ENCODE measurements around the gene ARTN. TPM values are rescaled to one million over a fixed set of nuclear protein-coding genes. Genes with fewer than 3 reads are reported as not detected.

ARTN gene
- total and polyA plus RNA-seq, 5 donors, result 0.34 to 1.3 (median 0.50) TPM

DNA sequence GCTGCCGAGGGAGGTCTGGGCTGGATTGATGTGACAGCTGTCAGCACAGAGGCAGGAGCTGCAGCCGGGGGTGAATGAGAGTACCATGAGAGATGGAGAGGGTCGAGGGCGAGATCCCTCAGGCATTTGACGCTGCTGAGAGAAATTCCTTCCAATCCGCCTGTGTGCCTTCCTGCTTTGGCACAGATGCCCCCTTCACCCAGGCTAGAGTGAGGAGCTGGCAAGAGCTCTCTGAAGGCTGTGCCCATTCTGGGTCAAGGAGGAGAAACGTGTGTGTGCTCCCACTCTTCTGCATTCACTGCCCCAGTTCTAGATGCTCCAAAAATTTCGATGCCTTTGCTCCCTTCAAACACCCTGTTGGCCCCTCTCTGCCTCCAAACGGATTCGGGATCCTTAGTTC, 4.8 kb downstream of the ARTN start:
- ATAC-seq (no peak), DNase-seq (no peak)
- 75% methylated on average over 10 of the region's 10 CpGs for WGBS
- H3K27me3 ChIP-seq (ENCODE audit: control insufficient read depth, insufficient read depth), result no peaks in the 10 kb centered on the region
- intact Hi-C loops (cut with DNase I), result loop anchor here in 3 of 4 donors (5.0 kb wide), 2 partner anchors 176 to 411 kb away; no protein-coding TSS in a partner anchor
- no peak overlapping the region for H3K27ac ChIP-seq (ENCODE audit: low read length)
- no peaks in the 10 kb centered on the region for H3K9me3 ChIP-seq (ENCODE audit: control insufficient read depth, low read length)
- peaks cover 4% of the 10 kb centered on the region for H3K4me1 ChIP-seq (ENCODE audit: control insufficient read depth, insufficient read depth, low read length)
- no peak overlapping the region for H3K4me3 ChIP-seq (ENCODE audit: low read length)

DNA sequence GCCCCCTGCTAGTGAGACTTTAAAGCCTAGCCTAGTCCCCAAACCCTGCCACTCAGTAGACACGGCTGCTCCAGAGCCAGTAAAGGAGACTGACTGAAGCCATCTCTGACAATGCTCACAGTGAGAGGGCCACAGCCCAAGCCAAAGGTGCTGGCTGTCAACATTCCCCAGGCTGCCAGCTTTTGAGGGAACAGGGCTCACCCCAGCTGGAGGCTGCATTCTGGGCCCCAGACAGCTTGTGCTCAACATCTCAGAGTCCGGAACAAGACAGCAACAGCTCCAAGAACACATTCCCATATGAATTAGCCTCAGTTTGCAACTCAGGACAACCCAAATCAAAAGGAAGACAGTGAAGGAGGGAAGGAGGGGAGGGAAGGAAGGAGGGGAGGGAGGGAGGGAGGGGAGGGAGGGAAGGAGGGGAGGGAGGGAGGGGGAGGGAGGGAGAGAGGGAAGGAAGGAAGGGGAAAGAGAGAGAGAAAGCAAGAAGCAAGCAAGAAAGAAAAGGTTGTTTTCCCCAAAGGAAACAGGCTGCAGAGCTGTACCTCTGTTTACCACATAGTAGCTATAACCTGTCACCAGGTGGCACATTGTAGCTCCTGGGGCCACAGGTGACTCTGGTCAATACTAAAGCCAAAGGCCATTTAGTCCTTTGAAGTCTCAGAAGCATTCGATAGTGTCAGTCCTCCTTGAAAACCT, 5.4 kb downstream of the ARTN start:
- peak; percentile 45 to 67 for ATAC-seq
- 52% methylated on average over 3 of the region's 3 CpGs for WGBS

DNA sequence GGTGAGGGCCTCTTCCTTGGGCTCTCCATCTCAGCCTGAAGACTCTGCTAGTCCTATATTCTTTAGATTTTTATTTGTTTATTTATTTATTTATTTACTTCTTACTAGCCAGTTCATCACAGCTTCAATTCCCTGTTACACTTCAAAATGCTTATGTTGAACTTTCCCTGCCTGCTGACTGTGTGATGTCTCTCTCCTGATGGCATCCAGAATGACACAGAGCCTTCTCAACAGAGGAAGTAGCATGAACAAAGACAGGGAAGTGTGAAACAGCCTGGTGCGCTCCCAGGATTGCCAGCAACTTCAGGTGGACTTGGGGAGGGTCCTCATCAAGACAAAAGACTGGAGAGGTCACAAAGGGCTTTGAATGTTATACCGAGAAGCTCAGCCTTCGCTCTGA, 8.8 kb downstream of the ARTN start:
- Histone ChIP-seq H3K27me3 (ENCODE audit: control insufficient read depth, insufficient read depth) (no peaks in the 10 kb centered on the region), H3K4me3 (ENCODE audit: low read length) (no peak overlapping the region), H3K27ac (ENCODE audit: low read length) (no peak overlapping the region), H3K9me3 (ENCODE audit: control insufficient read depth, low read length) (no peaks in the 10 kb centered on the region), H3K4me1 (ENCODE audit: control insufficient read depth, insufficient read depth, low read length) (no peaks in the 10 kb centered on the region)
- WGBS, result 87% methylated on average over 3 of the region's 3 CpGs
- intact Hi-C loops (cut with DNase I), result no loop called here
- ATAC-seq (no peak), DNase-seq (no peak)

More for the DNA sequence above, 5.4 kb downstream of the ARTN start:
- Histone ChIP-seq H3K4me3 (ENCODE audit: low read length) (no peak overlapping the region), H3K27me3 (ENCODE audit: control insufficient read depth, insufficient read depth) (no peaks in the 10 kb centered on the region), H3K9me3 (ENCODE audit: control insufficient read depth, low read length) (no peaks in the 10 kb centered on the region), H3K4me1 (ENCODE audit: control insufficient read depth, insufficient read depth, low read length) (peaks cover 4% of the 10 kb centered on the region), H3K27ac (ENCODE audit: low read length) (no peak overlapping the region)
- DNase-seq, result peak in 2 of 3 donors; percentile 80 to 86
- intact Hi-C loops (cut with DNase I), result loop anchor here in 3 of 4 donors (5.0 kb wide), 2 partner anchors 177 to 412 kb away; no protein-coding TSS in a partner anchor

DNA sequence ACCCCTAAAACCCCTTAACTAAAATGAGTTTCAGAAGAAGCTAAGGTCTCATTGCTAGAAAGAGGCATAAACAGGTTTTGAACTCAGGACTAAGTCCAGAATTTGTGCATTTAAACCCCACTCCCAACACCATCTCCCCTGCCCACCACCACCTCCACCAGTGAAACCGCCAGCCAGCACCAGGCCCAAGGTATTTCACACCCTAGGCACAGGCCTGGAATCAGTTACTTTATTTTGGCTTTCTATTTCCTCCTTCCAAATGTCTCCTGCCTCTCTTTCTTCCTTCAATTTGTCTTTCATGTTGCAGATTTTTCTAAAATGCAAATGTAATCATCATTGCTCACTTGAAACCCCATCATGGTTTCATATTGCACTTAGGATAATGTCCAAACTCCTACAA, 11.3 kb downstream of the ARTN start:
- H3K27ac ChIP-seq (ENCODE audit: low read length), result no peak overlapping the region
- WGBS, result 97% methylated on average over 1 of the region's 1 CpG
- intact Hi-C loops (cut with DNase I), result no loop called here
- ATAC-seq (no peak), DNase-seq (no peak)
- no peaks in the 10 kb centered on the region for H3K27me3 ChIP-seq (ENCODE audit: control insufficient read depth, insufficient read depth)
- no peak overlapping the region for H3K4me3 ChIP-seq (ENCODE audit: low read length)
- no peaks in the 10 kb centered on the region for H3K9me3 ChIP-seq (ENCODE audit: control insufficient read depth, low read length)
- no peaks in the 10 kb centered on the region for H3K4me1 ChIP-seq (ENCODE audit: control insufficient read depth, insufficient read depth, low read length)

DNA sequence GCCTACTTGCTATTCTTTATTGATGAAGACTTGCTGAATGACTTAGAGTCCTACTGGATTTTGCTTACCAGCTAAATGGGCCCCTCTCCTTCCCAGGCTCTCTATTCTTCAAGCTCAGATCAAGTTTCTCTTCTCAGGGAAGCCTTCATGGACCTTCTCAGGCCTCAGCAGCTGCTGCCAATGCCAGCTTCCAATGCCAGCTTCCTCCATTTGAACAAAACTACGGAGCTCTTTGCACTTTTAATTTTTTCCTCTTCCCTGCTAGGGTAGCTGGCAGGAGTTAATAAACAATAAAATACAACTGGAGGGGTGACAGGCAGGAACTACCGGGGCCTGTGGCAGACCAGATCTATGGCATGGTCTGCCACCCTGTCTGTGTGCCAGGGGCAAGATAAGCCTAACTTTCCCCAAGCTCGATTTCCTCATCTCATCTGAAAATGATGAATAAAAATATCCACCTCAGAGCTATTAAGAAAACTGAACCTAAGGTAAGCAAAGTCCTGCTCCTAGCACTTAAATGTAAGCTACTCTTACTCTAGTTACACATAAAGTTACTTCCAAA, 12.2 kb downstream of the ARTN start:
- H3K4me1 ChIP-seq (ENCODE audit: control insufficient read depth, insufficient read depth, low read length), result no peaks in the 10 kb centered on the region
- ATAC-seq (no peak), DNase-seq (peak in 1 of 3 donors; percentile 56)
- H3K27me3 ChIP-seq (ENCODE audit: control insufficient read depth, insufficient read depth), result no peaks in the 10 kb centered on the region
- H3K4me3 ChIP-seq (ENCODE audit: low read length), result peak overlapping the region; percentile 57
- H3K9me3 ChIP-seq (ENCODE audit: control insufficient read depth, low read length), result no peaks in the 10 kb centered on the region
- no peak overlapping the region for H3K27ac ChIP-seq (ENCODE audit: low read length)
- WGBS, result 11% methylated on average over 3 of the region's 3 CpGs
- intact Hi-C loops (cut with DNase I), result no loop called here

DNA sequence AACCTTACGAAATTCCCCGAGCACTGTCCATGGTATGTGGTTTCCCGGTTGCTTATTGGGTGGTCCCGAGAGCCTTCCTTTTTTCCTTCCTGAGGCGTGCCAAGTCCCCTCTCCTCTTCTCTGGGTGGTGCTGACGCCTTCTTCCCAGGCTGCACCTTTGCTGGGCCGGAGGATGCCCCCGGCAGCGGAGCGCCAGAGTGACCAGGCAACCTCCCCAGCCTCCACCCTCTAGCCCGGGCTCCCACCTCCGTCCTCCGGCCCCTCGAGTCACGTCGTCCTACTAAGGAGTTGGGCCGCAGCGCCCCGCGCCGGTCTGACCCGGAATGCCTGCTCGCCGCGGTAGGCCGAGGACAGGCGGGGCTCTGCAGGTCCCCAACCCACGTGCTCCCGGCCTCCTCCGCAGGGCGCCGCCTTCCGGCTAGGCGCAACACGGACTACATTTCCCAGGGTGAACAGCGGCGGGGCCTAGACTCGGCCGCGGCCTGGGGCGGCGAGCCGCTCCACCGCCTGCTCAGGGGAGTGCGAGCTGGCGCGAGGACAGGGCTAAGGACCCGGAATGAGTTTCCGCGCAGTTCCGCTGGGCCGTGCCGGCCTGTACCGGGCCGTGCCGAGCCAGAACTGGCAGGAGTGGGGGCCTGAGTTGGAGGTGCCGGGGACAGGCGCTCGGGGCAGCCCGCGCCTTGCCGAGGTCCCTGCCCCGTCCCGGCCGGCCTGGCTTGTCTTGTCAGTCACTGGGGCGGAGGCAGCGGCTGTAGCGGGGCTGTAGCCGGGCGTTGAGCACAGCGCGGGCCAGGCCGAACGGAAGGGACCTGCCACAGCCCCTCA, 12.8 kb downstream of the ARTN start, which contains the start of gene IPO13:
TSS of gene IPO13 (plus strand) at position 715 of the 825 bp plus-strand sequence. CDS start 651 bp downstream, outside the sequence.
- intact Hi-C loops (cut with DNase I), result no loop called here
- no peaks in the 10 kb centered on the region for H3K27me3 ChIP-seq (ENCODE audit: control insufficient read depth, insufficient read depth)
- no peaks in the 10 kb centered on the region for H3K4me1 ChIP-seq (ENCODE audit: control insufficient read depth, insufficient read depth, low read length)
- WGBS, result under 1% methylated on average over 74 of the region's 74 CpGs
- H3K27ac ChIP-seq (ENCODE audit: low read length), result peak within 1 kb of the TSS; percentile 65
- DNase-seq, result peak; percentile 95 to 98 (median 98)
- peak; percentile 97 to 98 for ATAC-seq
- H3K9me3 ChIP-seq (ENCODE audit: control insufficient read depth, low read length), result no peaks in the 10 kb centered on the region
- peak within 1 kb of the TSS; percentile 57 for H3K4me3 ChIP-seq (ENCODE audit: low read length)

DNA sequence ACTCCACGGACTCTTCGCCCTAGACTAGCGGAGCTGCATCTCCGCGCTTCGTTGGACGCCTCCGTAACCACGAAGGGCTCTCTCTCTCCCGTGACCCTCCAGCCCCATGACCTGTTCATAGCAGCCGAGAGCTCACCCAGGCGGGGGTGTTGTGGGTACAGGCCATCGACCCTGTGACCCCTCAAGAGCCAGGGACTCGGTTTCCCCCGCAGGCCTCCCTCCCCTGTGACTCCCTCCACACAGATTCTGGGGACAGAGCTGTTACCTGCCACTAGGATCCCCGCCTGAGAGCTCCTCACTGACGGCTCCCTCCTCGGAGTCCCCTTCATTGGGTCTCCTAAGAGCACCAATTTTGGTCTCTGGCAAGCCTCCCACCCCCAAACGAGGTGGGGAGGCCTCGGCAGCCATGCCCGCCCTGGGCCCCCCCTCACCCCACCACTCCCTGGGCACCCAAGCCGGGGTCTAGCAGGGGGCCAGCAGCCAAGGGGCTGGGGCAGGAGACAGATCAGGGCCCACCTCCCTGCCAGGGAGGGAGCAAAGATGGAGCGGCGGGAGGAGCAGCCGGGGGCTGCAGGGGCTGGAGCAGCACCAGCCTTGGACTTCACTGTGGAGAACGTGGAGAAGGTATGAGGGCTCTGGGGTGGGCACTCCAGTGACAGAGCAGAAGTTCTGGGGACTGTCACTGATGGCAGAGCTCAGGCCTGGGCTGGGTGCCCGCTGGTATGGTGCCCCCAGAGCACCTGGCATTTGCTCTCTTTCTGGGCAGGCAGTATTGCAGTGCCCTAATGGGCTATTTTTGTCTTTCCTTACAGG, 13.7 kb downstream of the ARTN start:
- no peaks in the 10 kb centered on the region for H3K4me1 ChIP-seq (ENCODE audit: control insufficient read depth, insufficient read depth, low read length)
- H3K9me3 ChIP-seq (ENCODE audit: control insufficient read depth, low read length), result no peaks in the 10 kb centered on the region
- H3K4me3 ChIP-seq (ENCODE audit: low read length), result peak overlapping the region; percentile 57
- ATAC-seq, result peak in 1 of 2 donors; percentile 0
- intact Hi-C loops (cut with DNase I), result no loop called here
- WGBS, result 4% methylated on average over 27 of the region's 27 CpGs
- DNase-seq, result peak in 1 of 3 donors; percentile 61
- peak overlapping the region; percentile 65 for H3K27ac ChIP-seq (ENCODE audit: low read length)
- no peaks in the 10 kb centered on the region for H3K27me3 ChIP-seq (ENCODE audit: control insufficient read depth, insufficient read depth)

DNA sequence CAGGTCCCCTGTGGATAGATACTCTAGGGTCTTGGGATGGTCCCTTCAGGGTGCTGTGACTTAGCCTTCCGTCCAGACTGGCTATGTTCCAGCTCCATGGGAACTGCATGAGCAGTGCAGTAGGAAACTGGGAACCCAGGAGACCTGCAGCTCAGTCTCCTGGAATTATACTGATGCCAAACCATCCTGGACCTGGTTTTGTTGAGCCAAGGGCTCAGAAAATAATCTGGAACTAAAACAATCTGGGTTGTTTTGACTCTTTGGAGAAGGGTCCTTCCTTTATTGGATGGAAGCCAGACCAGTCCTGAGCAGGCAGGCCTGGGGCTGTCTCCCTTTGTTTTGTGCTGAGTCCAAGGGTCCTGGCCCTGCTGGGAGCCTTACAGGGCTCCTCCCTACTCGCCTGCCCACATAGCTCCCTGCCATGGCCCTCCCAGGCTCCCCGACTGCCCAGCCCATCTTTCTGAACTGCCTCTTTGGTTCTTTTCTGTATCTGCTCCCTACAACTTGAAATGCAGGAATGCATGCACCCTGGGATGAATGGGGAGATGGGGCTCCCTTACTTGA, 14.4 kb downstream of the ARTN start:
- Histone ChIP-seq H3K4me3 (ENCODE audit: low read length) (peak overlapping the region; percentile 57), H3K9me3 (ENCODE audit: control insufficient read depth, low read length) (no peaks in the 10 kb centered on the region), H3K27ac (ENCODE audit: low read length) (no peak overlapping the region), H3K4me1 (ENCODE audit: control insufficient read depth, insufficient read depth, low read length) (no peaks in the 10 kb centered on the region), H3K27me3 (ENCODE audit: control insufficient read depth, insufficient read depth) (no peaks in the 10 kb centered on the region)
- no peak for DNase-seq
- WGBS, result 22% methylated on average over 3 of the region's 3 CpGs
- intact Hi-C loops (cut with DNase I), result no loop called here
- ATAC-seq, result no peak

DNA sequence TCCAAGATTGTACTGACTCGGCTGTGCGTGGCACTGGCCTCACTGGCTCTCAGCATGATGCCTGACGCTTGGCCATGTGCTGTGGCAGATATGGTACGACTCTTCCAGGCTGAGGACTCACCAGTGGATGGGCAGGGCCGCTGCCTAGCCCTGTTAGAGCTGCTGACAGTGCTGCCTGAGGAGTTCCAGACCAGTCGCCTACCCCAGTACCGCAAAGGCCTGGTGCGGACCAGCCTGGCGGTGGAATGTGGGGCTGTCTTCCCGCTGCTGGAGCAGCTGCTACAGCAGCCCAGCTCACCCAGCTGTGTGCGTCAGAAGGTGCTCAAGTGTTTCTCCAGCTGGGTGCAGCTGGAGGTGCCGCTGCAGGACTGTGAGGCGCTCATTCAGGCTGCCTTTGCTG, 16.1 kb downstream of the ARTN start:
- intact Hi-C loops (cut with DNase I), result no loop called here
- no peak overlapping the region for H3K4me3 ChIP-seq (ENCODE audit: low read length)
- no peaks in the 10 kb centered on the region for H3K9me3 ChIP-seq (ENCODE audit: control insufficient read depth, low read length)
- WGBS, result 78% methylated on average over 13 of the region's 13 CpGs
- DNase-seq (no peak), ATAC-seq (no peak)
- no peaks in the 10 kb centered on the region for H3K27me3 ChIP-seq (ENCODE audit: control insufficient read depth, insufficient read depth)
- no peaks in the 10 kb centered on the region for H3K4me1 ChIP-seq (ENCODE audit: control insufficient read depth, insufficient read depth, low read length)
- H3K27ac ChIP-seq (ENCODE audit: low read length), result no peak overlapping the region
